Epithelial cell of esophagus (primary cell): Measurements from ENCODE around the gene ERICH6.

Source experiments
- DNase-seq: peaks from one replicate; pipeline ENCODE4 v3.0.0; 2010; ENCODE audit warnings: low read depth
- H3K4me3 ChIP-seq: 2 replicates; pipeline ENCODE4 v1.5.1; 2011; ENCODE audit warnings: mild to moderate bottlenecking, low read length, control low read depth
- CTCF ChIP-seq: IDR thresholded peaks from 2 replicates; pipeline ENCODE4 v1.5.1; 2011; ENCODE audit warnings: low read depth, mild to moderate bottlenecking, low read length, control low read depth, inconsistent platforms; ENCODE audit not compliant: insufficient read depth; ENCODE audit errors: missing control alignments

ERICH6 gene

GRCh38 chr3:150613709-150614480, 89.8 kb downstream of the ERICH6 start:
- no peak overlapping the region for H3K4me3 ChIP-seq
- DNase-seq, result no peak
- TF ChIP-seq CTCF, result no peak

- no peak for TF ChIP-seq CTCF
- no peak for DNase-seq
- H3K4me3 ChIP-seq, result no peak overlapping the region
Measured at GRCh38 chr3:150613034-150613433, 90.7 kb downstream of the ERICH6 start.

- no peak for DNase-seq
- TF ChIP-seq CTCF, result no peak
Measured at GRCh38 chr3:150612494-150612893, 91.2 kb downstream of the ERICH6 start.

GRCh38 chr3:150611666-150612065, 92.1 kb downstream of the ERICH6 start:
- no peak for DNase-seq
- no peak for TF ChIP-seq CTCF
- no peak overlapping the region for H3K4me3 ChIP-seq

More at GRCh38 chr3:150612494-150612893, 91.2 kb downstream of the ERICH6 start:
- no peak overlapping the region for H3K4me3 ChIP-seq

- no peak for TF ChIP-seq CTCF
- no peak for DNase-seq
- no peak overlapping the region for H3K4me3 ChIP-seq
Measured at GRCh38 chr3:150610785-150611184, 92.9 kb downstream of the ERICH6 start.

- no peak for TF ChIP-seq CTCF
Measured at GRCh38 chr3:150609988-150610387, 93.7 kb downstream of the ERICH6 start.

More at GRCh38 chr3:150609988-150610387, 93.7 kb downstream of the ERICH6 start:
- no peak for DNase-seq
- H3K4me3 ChIP-seq, result no peak overlapping the region
